H1 (cell line): ENCODE data around the gene GCNT1.

ENCODE experiments used
- GABPA ChIP-seq: IDR thresholded peaks from 2 replicates; pipeline ENCODE4 v1.6.1; 2011; ENCODE audit warnings: mild to moderate bottlenecking, low read length, moderate library complexity, borderline replicate concordance; ENCODE audit not compliant: insufficient read depth
- MAFK ChIP-seq: IDR thresholded peaks from 2 replicates; pipeline ENCODE4 v1.6.1; 2012; ENCODE audit warnings: low read depth, mild to moderate bottlenecking, improper control_type of control experiment, low read length
- POLR2A ChIP-seq, 2 experiments: IDR thresholded peaks; 1 replicate in 1 of 2; 2 replicates in 1 of 2; pipeline ENCODE4 v1.6.1; 2011; ENCODE audit warnings: low read depth in 2 of 2, low read length in 2 of 2, mild to moderate bottlenecking in 2 of 2; ENCODE audit errors: control extremely low read depth in 1 of 2
- RNF2 ChIP-seq: fragments of 200-900, 300-1000 bp; sonication (generic); IDR thresholded peaks from 2 replicates; pipeline ENCODE4 v1.7.1; 2016; ENCODE audit warnings: borderline replicate concordance, low read depth, mild to moderate bottlenecking, antibody characterized with exemption, low read length; ENCODE audit not compliant: poor library complexity, severe bottlenecking; ENCODE audit errors: missing control alignments
- SUZ12 ChIP-seq: fragments of 200-600 bp; sonication (generic); IDR thresholded peaks from 2 replicates; pipeline ENCODE4 v1.6.1; 2012; ENCODE audit warnings: mild to moderate bottlenecking, inconsistent platforms, low read length, moderate library complexity, mixed read lengths
- TAF1 ChIP-seq: IDR thresholded peaks from 2 replicates; pipeline ENCODE4 v1.6.1; 2011; ENCODE audit warnings: mild to moderate bottlenecking, low read depth, low read length
- TEAD4 ChIP-seq: IDR thresholded peaks from 2 replicates; pipeline ENCODE4 v1.6.1; 2012; ENCODE audit warnings: low read depth, low read length, inconsistent platforms, mixed read lengths
- TF ChIP-seq, protein P1 (sequence below), 3 experiments: IDR thresholded peaks; 1 replicate in 2 of 3; 2 replicates in 1 of 3; pipeline versions ENCODE4 v1.5.1 to v1.6.1; 2011; ENCODE audit warnings: low read length in 3 of 3, mild to moderate bottlenecking in 3 of 3, inconsistent platforms in 2 of 3, low read depth in 1 of 3, moderate library complexity in 1 of 3; ENCODE audit not compliant: insufficient read depth in 1 of 3; ENCODE audit errors: control extremely low read depth in 1 of 3

DNA sequence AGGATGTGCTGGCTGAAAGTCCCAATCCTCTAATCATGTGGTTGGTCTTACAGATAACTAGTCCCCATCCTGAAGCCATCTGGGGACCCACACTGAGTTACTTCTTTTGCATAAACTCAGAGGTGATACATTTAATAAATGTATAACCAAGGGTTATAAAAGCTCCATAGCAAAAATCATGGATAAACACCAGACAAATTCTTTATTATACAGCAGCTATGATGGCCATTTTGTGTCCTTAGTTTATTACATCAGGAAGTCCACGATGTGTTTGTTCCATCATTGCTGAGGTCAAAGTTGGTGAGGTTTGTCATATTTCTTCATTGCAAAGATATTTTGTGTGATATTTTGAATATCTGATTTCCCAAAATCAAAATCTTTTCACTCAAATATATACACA lies 80.2 kb downstream of the GCNT1 start:
- no peak for TF ChIP-seq POLR2A (IDR thresholded peaks at IDR 0.05; ENCODE audit: control extremely low read depth in 1 of 2, low read depth in 2 of 2, low read length in 2 of 2)
- TF ChIP-seq, protein P1, sequence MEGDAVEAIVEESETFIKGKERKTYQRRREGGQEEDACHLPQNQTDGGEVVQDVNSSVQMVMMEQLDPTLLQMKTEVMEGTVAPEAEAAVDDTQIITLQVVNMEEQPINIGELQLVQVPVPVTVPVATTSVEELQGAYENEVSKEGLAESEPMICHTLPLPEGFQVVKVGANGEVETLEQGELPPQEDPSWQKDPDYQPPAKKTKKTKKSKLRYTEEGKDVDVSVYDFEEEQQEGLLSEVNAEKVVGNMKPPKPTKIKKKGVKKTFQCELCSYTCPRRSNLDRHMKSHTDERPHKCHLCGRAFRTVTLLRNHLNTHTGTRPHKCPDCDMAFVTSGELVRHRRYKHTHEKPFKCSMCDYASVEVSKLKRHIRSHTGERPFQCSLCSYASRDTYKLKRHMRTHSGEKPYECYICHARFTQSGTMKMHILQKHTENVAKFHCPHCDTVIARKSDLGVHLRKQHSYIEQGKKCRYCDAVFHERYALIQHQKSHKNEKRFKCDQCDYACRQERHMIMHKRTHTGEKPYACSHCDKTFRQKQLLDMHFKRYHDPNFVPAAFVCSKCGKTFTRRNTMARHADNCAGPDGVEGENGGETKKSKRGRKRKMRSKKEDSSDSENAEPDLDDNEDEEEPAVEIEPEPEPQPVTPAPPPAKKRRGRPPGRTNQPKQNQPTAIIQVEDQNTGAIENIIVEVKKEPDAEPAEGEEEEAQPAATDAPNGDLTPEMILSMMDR (IDR thresholded peaks at IDR 0.05; ENCODE audit: control extremely low read depth in 1 of 3, insufficient read depth in 1 of 3, low read depth in 1 of 3, low read length in 3 of 3): no peak
- TF ChIP-seq GABPA: no peak
- TF ChIP-seq MAFK: no peak
- TF ChIP-seq TEAD4: no peak
- TF ChIP-seq RNF2: no peak
- TF ChIP-seq SUZ12: no peak
- TF ChIP-seq TAF1: no peak
